Right renal cortex interstitium (tissue), 3 donors: ENCODE results near the gene RHOG. TPM values are rescaled to one million over a fixed set of nuclear protein-coding genes. Genes with fewer than 3 reads are reported as not detected.

Source experiments
- DNase-seq, 3 donors: peaks; one replicate each; pipeline ENCODE4 v3.0.0-alpha.2; 2013; ENCODE audit warnings: low read depth in 3 of 3, low spot score in 2 of 3
- polyA plus RNA-seq, 3 donors: library from polyadenylated mRNA; unstranded; fragments of 120-200 nt; gene quantifications; one replicate each; pipeline ENCODE4 v1.2.1, GENCODE V29; 2013; ENCODE audit not compliant: insufficient read length in 3 of 3

RHOG gene
- polyA plus RNA-seq, 3 donors: 21.4 to 26.6 (median 22.4) TPM

DNA sequence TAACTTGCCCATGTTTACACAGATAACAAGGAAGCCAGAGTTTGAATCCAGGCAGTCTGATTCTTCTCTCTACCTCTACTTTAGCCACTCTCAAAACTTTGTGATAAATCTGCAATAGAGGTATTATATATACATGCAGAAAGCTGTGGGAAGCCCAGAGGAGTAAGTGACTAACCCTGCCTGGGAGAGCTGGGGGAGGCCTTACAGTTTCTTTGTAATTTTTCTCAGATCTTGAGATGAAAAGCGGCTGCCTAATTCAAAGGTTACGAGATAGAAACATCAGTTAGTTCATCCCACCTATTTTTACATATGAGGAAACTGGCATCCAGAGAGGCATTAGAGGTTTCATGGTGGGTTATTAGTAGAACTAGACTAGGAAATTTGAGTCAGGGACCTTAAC, 19.6 kb upstream of the RHOG start:
- DNase-seq: no peak

DNA sequence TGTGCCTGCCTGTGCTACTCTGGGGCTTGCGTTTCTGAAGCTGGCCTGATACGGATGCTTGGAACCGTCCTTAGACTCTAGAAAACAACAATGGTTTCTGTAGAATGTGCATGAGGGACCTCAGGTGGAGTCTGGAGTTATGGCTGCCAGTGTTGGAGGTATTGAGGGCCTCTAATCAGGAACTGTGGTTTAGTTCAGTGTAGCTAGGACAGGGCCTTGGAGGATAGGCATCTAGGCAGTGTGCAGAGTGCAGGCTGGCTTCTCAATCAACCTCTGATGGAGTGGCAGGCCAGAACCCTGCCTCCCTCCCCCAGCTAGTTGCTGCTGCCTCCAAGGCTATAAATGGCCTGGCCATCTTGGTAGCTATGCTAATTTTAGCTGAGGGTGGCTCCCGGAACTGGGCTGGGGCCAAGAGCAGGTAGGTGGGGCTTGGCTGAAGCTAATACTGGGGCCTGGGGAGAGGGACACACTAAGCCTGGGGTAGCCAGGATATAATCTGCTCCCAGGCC, 18.7 kb upstream of the RHOG start:
- no peak for DNase-seq

GRCh38 chr11:3857628-3858027, 16.9 kb upstream of the RHOG start:
- no peak for DNase-seq

- DNase-seq: no peak
These were observed 16.2 kb upstream of the RHOG start for GRCh38 chr11:3856856-3857553.

DNA sequence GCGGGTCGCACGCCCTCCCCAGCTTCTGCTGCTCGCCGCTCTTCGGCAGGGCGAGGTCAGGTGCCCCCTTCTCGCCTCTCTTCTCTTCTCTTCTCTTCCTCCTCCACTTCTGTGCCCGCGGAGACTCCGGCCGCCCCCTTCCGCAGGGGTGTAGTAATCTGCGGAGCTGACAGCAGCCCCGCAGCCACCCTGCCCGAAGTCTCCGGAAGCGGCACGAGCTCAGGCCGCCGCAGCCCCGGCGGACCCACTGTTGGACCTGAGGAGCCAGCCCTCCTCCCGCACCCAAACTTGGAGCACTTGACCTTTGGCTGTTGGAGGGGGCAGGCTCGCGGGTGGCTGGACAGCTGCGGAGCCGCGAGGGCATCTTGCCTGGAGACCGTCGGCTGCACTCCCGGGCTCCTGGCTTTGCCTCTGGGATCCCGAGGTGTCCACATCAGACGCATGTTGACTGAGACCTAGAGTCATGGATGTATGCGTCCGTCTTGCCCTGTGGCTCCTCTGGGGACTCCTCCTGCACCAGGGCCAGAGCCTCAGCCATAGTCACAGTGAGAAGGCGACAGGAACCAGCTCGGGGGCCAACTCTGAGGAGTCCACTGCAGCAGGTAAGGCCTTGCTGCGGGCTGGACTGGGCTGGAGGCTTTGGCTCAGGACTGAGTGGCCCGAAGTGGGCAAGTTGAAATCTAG, 15.2 kb upstream of the RHOG start:
- DNase-seq: no peak

GRCh38 chr11:3854977-3855807, 14.4 kb upstream of the RHOG start, which contains the start of gene STIM1:
TSS of gene STIM1 (plus strand) at chr11:3855664. CDS start at chr11:3856271, 607 bp downstream.
- DNase-seq: peak; percentile 88 to 89 (median 88)

DNA sequence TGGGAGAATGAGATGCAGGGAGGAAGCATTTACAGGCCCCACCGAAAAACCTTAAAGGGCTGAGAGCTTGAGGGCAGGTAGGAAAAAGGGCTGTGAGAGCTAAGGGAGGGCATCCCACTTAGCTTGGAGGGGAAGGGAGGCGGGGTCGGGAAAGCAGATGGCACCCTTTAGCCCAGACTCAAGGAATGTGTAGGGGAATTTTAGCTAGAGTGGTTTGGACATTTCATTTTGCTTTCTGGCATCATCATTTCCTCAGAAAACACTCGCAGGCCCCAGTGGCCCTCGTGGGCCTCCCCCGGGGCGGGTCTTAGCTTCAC, 13.9 kb upstream of the RHOG start:
- DNase-seq: no peak

DNA sequence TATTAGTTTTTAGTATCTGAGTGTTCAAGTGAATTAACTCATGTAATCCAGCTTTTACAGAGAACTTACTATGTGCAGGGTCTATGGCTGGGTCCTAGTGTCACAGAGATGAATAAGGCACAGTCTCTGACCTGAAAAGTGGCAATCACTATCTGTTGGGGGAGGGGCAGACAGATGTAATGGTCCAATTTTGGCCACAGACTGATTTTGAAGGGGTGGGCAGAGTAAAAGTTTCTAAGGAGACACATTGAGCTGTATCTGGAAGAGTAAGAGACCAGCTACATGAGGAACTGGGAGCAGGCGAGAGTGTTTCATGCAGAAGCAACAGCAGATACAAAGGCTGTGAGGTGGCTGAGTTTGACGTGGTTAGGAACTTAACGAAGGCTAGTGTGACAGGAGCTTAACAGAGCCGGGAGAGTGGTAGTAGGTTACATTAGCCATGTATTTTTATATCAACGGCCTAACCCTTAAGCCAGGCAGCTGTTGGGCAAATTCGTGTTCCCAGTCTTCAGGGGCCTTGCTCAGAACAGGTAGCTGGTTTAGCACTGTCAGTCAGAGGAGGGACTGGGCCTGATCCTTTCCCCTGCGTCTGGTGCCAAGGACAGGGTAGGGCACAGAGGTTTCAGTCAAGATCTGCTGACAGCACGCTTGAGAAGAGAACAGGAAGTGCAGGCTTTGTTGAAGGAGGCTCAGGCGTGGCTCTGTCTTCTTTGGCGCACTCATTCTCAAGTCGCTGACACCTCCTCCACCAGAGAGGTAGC, 13.3 kb upstream of the RHOG start:
- no peak for DNase-seq

- no peak for DNase-seq
These were observed 12.7 kb upstream of the RHOG start for GRCh38 chr11:3853545-3853842.

GRCh38 chr11:3849297-3849874, 8.6 kb upstream of the RHOG start:
- DNase-seq: no peak

GRCh38 chr11:3845670-3846069, 4.9 kb upstream of the RHOG start:
- no peak for DNase-seq

GRCh38 chr11:3845246-3845645, 4.5 kb upstream of the RHOG start:
- no peak for DNase-seq

DNA sequence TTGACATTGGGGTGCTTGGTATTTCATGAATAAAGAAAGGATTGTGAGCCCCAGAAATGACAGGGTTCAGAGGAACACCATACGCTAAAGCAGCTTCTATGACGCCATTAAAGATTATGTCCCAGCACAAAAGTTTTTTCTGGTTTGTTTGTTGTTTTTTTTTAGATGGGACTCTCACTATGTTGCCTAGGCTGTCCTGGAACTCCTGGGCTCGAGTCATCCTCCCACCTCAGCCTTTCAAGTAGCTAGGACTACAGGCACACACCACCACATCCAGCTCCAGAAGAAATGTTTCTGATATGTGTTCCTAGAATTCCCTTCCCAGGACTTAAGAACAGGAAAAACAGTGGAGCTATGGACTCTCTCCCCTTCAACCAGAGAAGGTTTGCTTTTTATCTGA, 2.6 kb upstream of the RHOG start:
- DNase-seq: no peak

- peak in 2 of 3 donors; percentile 62 to 68 for DNase-seq
These were observed 929 bp upstream of the RHOG start for GRCh38 chr11:3841426-3842350.

- DNase-seq: no peak
These were observed 522 bp downstream of the RHOG start for GRCh38 chr11:3840004-3840869.

DNA sequence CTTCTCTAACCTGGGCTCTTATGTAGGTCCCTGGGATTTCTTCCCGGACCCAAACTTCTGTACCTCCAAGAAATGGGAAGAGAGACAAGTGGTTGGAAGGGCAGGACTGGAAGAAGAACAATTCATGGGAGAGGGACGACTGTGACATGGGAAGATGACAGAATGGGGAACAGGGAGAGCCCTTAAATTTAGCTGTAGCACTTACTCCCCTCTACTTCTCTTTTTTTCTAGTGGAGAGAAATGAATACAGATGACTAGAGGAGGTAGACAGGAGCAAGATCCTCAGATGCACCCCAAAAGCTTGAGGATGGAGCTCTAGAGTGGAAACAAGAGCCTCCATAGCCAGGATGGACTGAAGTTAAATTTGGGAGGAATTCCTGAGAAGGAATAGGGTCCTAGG, 2.3 kb downstream of the RHOG start:
- no peak for DNase-seq

DNA sequence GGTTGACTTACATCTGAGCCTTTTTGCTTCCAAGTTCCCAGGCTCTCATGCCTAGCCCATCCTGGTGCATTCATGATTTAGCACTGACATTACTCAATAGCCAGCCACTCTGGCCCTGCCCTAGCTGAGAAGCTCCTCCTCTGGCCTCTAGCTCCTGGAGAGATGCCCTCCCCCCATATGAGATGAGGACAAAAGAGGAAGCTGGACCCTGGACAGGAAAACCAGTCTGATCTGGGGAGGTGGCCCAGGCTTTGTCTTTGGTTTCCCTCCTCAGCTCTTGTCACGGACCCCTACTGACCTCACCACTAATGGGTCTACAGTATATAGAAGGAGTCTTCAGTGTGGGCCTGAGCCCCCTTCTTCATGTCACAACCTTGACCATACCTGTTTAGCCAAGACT, 3.0 kb downstream of the RHOG start:
- DNase-seq: no peak

- no peak for DNase-seq
These were observed 3.9 kb downstream of the RHOG start for GRCh38 chr11:3836903-3837302.

GRCh38 chr11:3835751-3836150, 5.0 kb downstream of the RHOG start:
- no peak for DNase-seq
